ENCODE data around the gene SLC1A4.

- TF ChIP-seq CTCF (IDR thresholded peaks at IDR 0.05) (no peak), POLR2A (IDR thresholded peaks at IDR 0.05) (no peak)
Observed at GRCh38 chr2:65021709-65022108, 32.5 kb downstream of the SLC1A4 start.

Data from testis (tissue), 2 donors.